ENCODE results near the gene DHRS13. TPM values are rescaled to one million over a fixed set of nuclear protein-coding genes. Genes with fewer than 3 reads are reported as not detected.

The DHRS13 gene
- total RNA-seq, 1 experiment from 2014 or later, result 5.1 TPM

- no peaks in the 10 kb centered on the region for H3K9me3 ChIP-seq (ENCODE audit: low read length)
These were observed 10.9 kb downstream of the DHRS13 start for GRCh38 chr17:28892024-28892423.

GRCh38 chr17:28891201-28891600 lies 11.7 kb downstream of the DHRS13 start:
- Histone ChIP-seq H3K4me2 (ENCODE audit: low read length) (no peak overlapping the region), H3K9me2 (replicated peaks; ENCODE audit: low read length) (no peaks in the 10 kb centered on the region), H3K9ac (ENCODE audit: low read length) (no peak overlapping the region), H2AFZ (ENCODE audit: low read length) (no peak overlapping the region), H3K27me3 (ENCODE audit: low read length) (no peaks in the 10 kb centered on the region), H3K9me3 (ENCODE audit: low read length) (no peaks in the 10 kb centered on the region), H3K4me3 (ENCODE audit: low read length) (no peak overlapping the region), H3K36me3 (ENCODE audit: low read depth, low read length) (no peaks in the 10 kb centered on the region), H3K4me1 (ENCODE audit: insufficient read depth, low read length) (no peaks in the 10 kb centered on the region), H3K27ac (ENCODE audit: low read length) (no peak overlapping the region), H4K20me1 (ENCODE audit: low read length) (no peaks in the 10 kb centered on the region), H3F3A (ENCODE audit: low read length, unreplicated experiment) (no peaks in the 10 kb centered on the region), H3K79me2 (ENCODE audit: low read length) (no peaks in the 10 kb centered on the region)
- ATAC-seq, result no peak
- no peak for DNase-seq
- intact Hi-C loops (cut with micrococcal nuclease), result no loop called here
- TF ChIP-seq EZH2 (IDR thresholded peaks at IDR 0.05; ENCODE audit: low read length, unreplicated experiment) (no peak), EZH2phosphoT487 (IDR thresholded peaks at IDR 0.05; ENCODE audit: borderline replicate concordance, low read length) (no peak), CTCF (conservative IDR thresholded peaks at IDR 0.05; ENCODE audit: low read depth, low read length) (no peak)
- BruUV-seq (replicated peaks), result no TSS peak
- CTCF ChIA-PET, result no interaction called here
- POLR2A ChIA-PET (ENCODE audit: unreplicated experiment), result no interaction called here

More at GRCh38 chr17:28892024-28892423, 10.9 kb downstream of the DHRS13 start:
- Histone ChIP-seq H3K4me2 (ENCODE audit: low read length) (no peak overlapping the region), H3K4me1 (ENCODE audit: insufficient read depth, low read length) (no peaks in the 10 kb centered on the region), H3K9me2 (replicated peaks; ENCODE audit: low read length) (no peaks in the 10 kb centered on the region), H2AFZ (ENCODE audit: low read length) (no peak overlapping the region), H3K27ac (ENCODE audit: low read length) (no peak overlapping the region), H4K20me1 (ENCODE audit: low read length) (no peaks in the 10 kb centered on the region), H3K4me3 (ENCODE audit: low read length) (no peak overlapping the region), H3K36me3 (ENCODE audit: low read depth, low read length) (no peaks in the 10 kb centered on the region), H3K27me3 (ENCODE audit: low read length) (no peaks in the 10 kb centered on the region), H3K9ac (ENCODE audit: low read length) (no peak overlapping the region), H3K79me2 (ENCODE audit: low read length) (0 out of 2 replicates have a peak, but pooled peaks cover 6% of the 10 kb centered on the region), H3F3A (ENCODE audit: low read length, unreplicated experiment) (no peaks in the 10 kb centered on the region)
- TF ChIP-seq EZH2 (IDR thresholded peaks at IDR 0.05; ENCODE audit: low read length, unreplicated experiment) (no peak), EZH2phosphoT487 (IDR thresholded peaks at IDR 0.05; ENCODE audit: borderline replicate concordance, low read length) (no peak), CTCF (conservative IDR thresholded peaks at IDR 0.05; ENCODE audit: low read depth, low read length) (no peak)
- intact Hi-C loops (cut with micrococcal nuclease), result no loop called here
- ChIA-PET POLR2A (ENCODE audit: unreplicated experiment) (no interaction called here), CTCF (no interaction called here)
- BruUV-seq (replicated peaks), result no TSS peak
- DNase-seq, result no peak
- ATAC-seq, result no peak

- H3K27me3 ChIP-seq (ENCODE audit: low read length), result no peaks in the 10 kb centered on the region
- no peaks in the 10 kb centered on the region for H3K4me1 ChIP-seq (ENCODE audit: insufficient read depth, low read length)
- no TSS peak for BruUV-seq (replicated peaks)
- ATAC-seq, result no peak
- H3F3A ChIP-seq (ENCODE audit: low read length, unreplicated experiment), result no peaks in the 10 kb centered on the region
- ChIA-PET POLR2A (ENCODE audit: unreplicated experiment) (no interaction called here), CTCF (no interaction called here)
- no peak overlapping the region for H3K4me3 ChIP-seq (ENCODE audit: low read length)
- no peaks in the 10 kb centered on the region for H3K36me3 ChIP-seq (ENCODE audit: low read depth, low read length)
- H2AFZ ChIP-seq (ENCODE audit: low read length), result no peak overlapping the region
- no peaks in the 10 kb centered on the region for H3K9me3 ChIP-seq (ENCODE audit: low read length)
- no peaks in the 10 kb centered on the region for H3K9me2 ChIP-seq (replicated peaks; ENCODE audit: low read length)
- TF ChIP-seq EZH2phosphoT487 (IDR thresholded peaks at IDR 0.05; ENCODE audit: borderline replicate concordance, low read length) (no peak), EZH2 (IDR thresholded peaks at IDR 0.05; ENCODE audit: low read length, unreplicated experiment) (no peak), CTCF (conservative IDR thresholded peaks at IDR 0.05; ENCODE audit: low read depth, low read length) (no peak)
- DNase-seq, result no peak
- H4K20me1 ChIP-seq (ENCODE audit: low read length), result no peaks in the 10 kb centered on the region
- H3K9ac ChIP-seq (ENCODE audit: low read length), result no peak overlapping the region
- intact Hi-C loops (cut with micrococcal nuclease), result no loop called here
- H3K27ac ChIP-seq (ENCODE audit: low read length), result no peak overlapping the region
- no peaks in the 10 kb centered on the region for H3K79me2 ChIP-seq (ENCODE audit: low read length)
- H3K4me2 ChIP-seq (ENCODE audit: low read length), result no peak overlapping the region
These were observed 12.9 kb downstream of the DHRS13 start for GRCh38 chr17:28889996-28890395.
